A673 (cell line): ENCODE data around the gene TTLL10. TPM values are rescaled to one million over a fixed set of nuclear protein-coding genes. Genes with fewer than 3 reads are reported as not detected.

Experiments used
- Bru-seq: library from RNA; stranded (reverse); fragments of 400-500 nt; gene quantifications from one replicate; lab custom pipeline; 2021; lab: Mats Ljungman, UMichigan
- BruChase-seq, 2 experiments: library from RNA; stranded (reverse); fragments of 400-500 nt; gene quantifications; one replicate each; lab custom pipeline; 2021; lab: Mats Ljungman, UMichigan
- BruUV-seq: library from RNA; stranded (reverse); fragments of 400-500 nt; replicated peaks from 2 replicates; lab custom pipeline; 2021; lab: Mats Ljungman, UMichigan
- CTCF ChIA-PET: fragments of 300-600 bp; sonication (Branson Sonifier 250); formaldehyde crosslinking; loops from one replicate; lab custom pipeline; 2022; ENCODE audit warnings: antibody characterized with exemption; lab: Charles Lee
- POLR2A ChIA-PET: fragments of 300-600 bp; sonication (Branson Sonifier 250); formaldehyde crosslinking; loops from one replicate; lab custom pipeline; 2022; ENCODE audit warnings: antibody characterized with exemption; ENCODE audit not compliant: low non-redundant PET; lab: Charles Lee
- DNase-seq: peaks from one replicate; pipeline ENCODE4 v3.0.0-alpha.2; 2015; ENCODE audit warnings: low spot score
- H3K27ac ChIP-seq: fragments of 200-600 bp; sonication (generic); 2 replicates; pipeline ENCODE4 v1.5.1; 2016; ENCODE audit warnings: mixed run types, low read depth, mild to moderate bottlenecking, mixed read lengths, antibody characterized with exemption, low read length; ENCODE audit not compliant: poor library complexity, severe bottlenecking
- H3K27me3 ChIP-seq: fragments of 200-600 bp; sonication (generic); replicated peaks from 2 replicates; pipeline ENCODE4 v1.6.1; 2017; ENCODE audit warnings: mixed run types, low read depth, mild to moderate bottlenecking, mixed read lengths, antibody characterized with exemption, low read length; ENCODE audit not compliant: insufficient read depth, poor library complexity
- H3K36me3 ChIP-seq: fragments of 200-600 bp; sonication (generic); 2 replicates; pipeline ENCODE4 v1.6.1; 2016; ENCODE audit warnings: mixed run types, mild to moderate bottlenecking, mixed read lengths, antibody characterized with exemption, low read length; ENCODE audit not compliant: insufficient read depth, poor library complexity, severe bottlenecking
- H3K4me1 ChIP-seq: fragments of 200-600 bp; sonication (generic); 2 replicates; pipeline ENCODE4 v1.6.1; 2017; ENCODE audit warnings: mixed run types, mild to moderate bottlenecking, mixed read lengths, antibody characterized with exemption, low read length; ENCODE audit not compliant: insufficient read depth, poor library complexity, severe bottlenecking
- H3K4me3 ChIP-seq: fragments of 200-600 bp; sonication (generic); 2 replicates; pipeline ENCODE4 v1.5.1; 2016; ENCODE audit warnings: low read depth, mixed run types, mild to moderate bottlenecking, mixed read lengths, low read length; ENCODE audit not compliant: poor library complexity, severe bottlenecking
- H3K9me3 ChIP-seq: fragments of 200-600 bp; sonication (generic); 2 replicates; pipeline ENCODE4 v1.6.1; 2016; ENCODE audit warnings: mixed run types, low read depth, mild to moderate bottlenecking, mixed read lengths, antibody characterized with exemption, low read length; ENCODE audit not compliant: poor library complexity, severe bottlenecking
- EZH2 ChIP-seq: fragments of 200-600 bp; sonication (generic); IDR thresholded peaks from 2 replicates; pipeline ENCODE4 v1.6.1; 2017; ENCODE audit warnings: borderline replicate concordance, low read depth, mild to moderate bottlenecking, mixed read lengths, antibody characterized with exemption, low read length; ENCODE audit not compliant: poor library complexity, severe bottlenecking
- intact Hi-C: fragments of 100-400 bp; cut with micrococcal nuclease; formaldehyde crosslinking; loops from one replicate; pipeline ENCODE4 v1.10.0; 2022; ENCODE audit not compliant: unreplicated experiment
- long read RNA-seq: library from polyadenylated mRNA; stranded (forward); transcript quantifications from one replicate; pipeline ENCODE4 v2.0.0, GENCODE V29; 2022
- total RNA-seq: library from RNA; stranded (reverse); gene quantifications from 2 replicates; pipeline ENCODE4 v1.2.3, GENCODE V29; 2021
- TF ChIP-seq, protein P1 (sequence below): fragments of 300-800, 200-600 bp; sonication (generic); conservative IDR thresholded peaks from 2 replicates; pipeline ENCODE4 v1.5.1; 2017; ENCODE audit warnings: low read depth, mild to moderate bottlenecking, antibody characterized with exemption, low read length, moderate library complexity, mixed read lengths

The TTLL10 gene, protein sequence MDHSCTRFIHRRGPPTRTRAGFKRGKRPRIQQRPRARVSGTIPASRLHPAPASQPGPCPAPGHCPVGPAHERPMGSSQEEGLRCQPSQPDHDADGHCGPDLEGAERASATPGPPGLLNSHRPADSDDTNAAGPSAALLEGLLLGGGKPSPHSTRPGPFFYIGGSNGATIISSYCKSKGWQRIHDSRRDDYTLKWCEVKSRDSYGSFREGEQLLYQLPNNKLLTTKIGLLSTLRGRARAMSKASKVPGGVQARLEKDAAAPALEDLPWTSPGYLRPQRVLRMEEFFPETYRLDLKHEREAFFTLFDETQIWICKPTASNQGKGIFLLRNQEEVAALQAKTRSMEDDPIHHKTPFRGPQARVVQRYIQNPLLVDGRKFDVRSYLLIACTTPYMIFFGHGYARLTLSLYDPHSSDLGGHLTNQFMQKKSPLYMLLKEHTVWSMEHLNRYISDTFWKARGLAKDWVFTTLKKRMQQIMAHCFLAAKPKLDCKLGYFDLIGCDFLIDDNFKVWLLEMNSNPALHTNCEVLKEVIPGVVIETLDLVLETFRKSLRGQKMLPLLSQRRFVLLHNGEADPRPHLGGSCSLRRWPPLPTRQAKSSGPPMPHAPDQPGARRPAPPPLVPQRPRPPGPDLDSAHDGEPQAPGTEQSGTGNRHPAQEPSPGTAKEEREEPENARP
- total RNA-seq, result not detected in 2 replicates
- Bru-seq, nascent RNA, result percentile 4 among the genes with signal in this experiment
- BruChase-seq, experiment 1, labeled RNA remaining after a 2-hour chase, result not detected
- percentile 4 among the genes with signal in this experiment for BruChase-seq, experiment 2, labeled RNA remaining after a 6-hour chase
- long read RNA-seq, result 0 reads

DNA sequence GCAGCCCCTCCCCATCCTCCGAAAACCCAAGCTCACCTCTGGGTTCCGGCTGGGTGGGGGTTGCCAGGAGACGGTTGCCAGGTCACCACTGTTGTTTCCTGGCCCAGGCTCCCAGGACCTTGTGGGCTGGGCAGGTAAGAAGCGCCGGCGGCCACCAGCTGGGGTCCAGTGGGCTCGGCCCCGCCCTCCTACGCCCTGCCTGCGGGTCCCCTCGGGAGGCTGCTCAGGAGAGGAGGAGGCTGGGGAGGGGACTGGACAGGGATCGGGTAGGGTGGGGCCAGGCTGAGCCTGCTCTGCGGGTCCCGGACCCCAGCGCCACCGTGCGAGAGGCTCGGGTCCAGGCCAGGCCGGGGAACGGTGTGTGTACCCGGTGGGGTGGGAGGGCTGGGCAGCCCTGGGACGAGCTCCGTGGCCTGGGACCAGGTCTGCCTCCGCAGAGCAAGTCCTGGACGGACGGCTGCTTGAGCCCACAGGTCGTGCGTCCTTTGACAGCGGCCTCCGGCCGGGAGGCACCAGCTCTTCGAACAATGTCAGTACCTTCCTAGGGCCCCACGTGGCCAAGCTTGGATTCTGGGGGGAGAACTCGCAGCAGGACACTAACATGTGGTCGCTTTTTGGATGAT, at the start of gene TTLL10:
TTLL10 (plus strand) TSS at position 88 of the 623 bp plus-strand sequence. CDS start 5,336 bp downstream, outside the sequence.
- H3K36me3 ChIP-seq, result no peaks in the 10 kb centered on the region
- POLR2A ChIA-PET, result no interaction called here
- DNase-seq, result no peak
- H3K27me3 ChIP-seq, result no peaks in the 10 kb centered on the region
- BruUV-seq, result no TSS peak
- TF ChIP-seq, protein P1, sequence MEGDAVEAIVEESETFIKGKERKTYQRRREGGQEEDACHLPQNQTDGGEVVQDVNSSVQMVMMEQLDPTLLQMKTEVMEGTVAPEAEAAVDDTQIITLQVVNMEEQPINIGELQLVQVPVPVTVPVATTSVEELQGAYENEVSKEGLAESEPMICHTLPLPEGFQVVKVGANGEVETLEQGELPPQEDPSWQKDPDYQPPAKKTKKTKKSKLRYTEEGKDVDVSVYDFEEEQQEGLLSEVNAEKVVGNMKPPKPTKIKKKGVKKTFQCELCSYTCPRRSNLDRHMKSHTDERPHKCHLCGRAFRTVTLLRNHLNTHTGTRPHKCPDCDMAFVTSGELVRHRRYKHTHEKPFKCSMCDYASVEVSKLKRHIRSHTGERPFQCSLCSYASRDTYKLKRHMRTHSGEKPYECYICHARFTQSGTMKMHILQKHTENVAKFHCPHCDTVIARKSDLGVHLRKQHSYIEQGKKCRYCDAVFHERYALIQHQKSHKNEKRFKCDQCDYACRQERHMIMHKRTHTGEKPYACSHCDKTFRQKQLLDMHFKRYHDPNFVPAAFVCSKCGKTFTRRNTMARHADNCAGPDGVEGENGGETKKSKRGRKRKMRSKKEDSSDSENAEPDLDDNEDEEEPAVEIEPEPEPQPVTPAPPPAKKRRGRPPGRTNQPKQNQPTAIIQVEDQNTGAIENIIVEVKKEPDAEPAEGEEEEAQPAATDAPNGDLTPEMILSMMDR, result no peak
- TF ChIP-seq EZH2, result no peak
- no peaks in the 10 kb centered on the region for H3K9me3 ChIP-seq
- intact Hi-C loops, result loop anchor here (5.0 kb wide), 1 partner anchor 43 kb away; no protein-coding TSS in a partner anchor
- H3K27ac ChIP-seq, result no peak within 1 kb of the TSS
- CTCF ChIA-PET, result no interaction called here
- no peak within 1 kb of the TSS for H3K4me3 ChIP-seq
- H3K4me1 ChIP-seq, result peaks cover 30% of the 10 kb centered on the region

DNA sequence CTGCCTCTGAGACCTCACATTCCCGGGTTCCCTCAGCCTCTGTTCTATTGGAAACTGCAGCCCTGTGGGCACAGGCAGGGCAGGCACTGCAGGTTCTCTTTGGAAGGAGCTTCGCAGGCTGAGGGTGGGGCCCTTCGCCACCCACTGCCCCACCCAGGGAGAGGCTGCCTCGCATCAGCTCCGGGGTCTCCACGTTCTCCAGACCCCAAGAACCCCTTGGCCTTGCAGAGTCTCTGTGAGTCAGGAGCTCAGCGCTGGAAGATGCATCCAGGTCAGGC, 49.2 kb upstream of the TTLL10 start:
- CTCF ChIA-PET, result interaction anchor here (0.6 kb wide), 1 partner anchor 234 kb away, joined by 3 read pairs; no protein-coding TSS in a partner anchor
- no peak overlapping the region for H3K27ac ChIP-seq
- no peak for DNase-seq
- no peak for TF ChIP-seq EZH2
- TF ChIP-seq, protein P1, result no peak
- no peaks in the 10 kb centered on the region for H3K36me3 ChIP-seq
- no peak overlapping the region for H3K4me3 ChIP-seq
- intact Hi-C loops, result loop anchor here (5.0 kb wide), 2 partner anchors 108 to 183 kb away; partner anchors contain the start of genes ACAP3, B3GALT6, PUSL1 and SDF4
- peaks cover 13% of the 10 kb centered on the region for H3K4me1 ChIP-seq
- no peaks in the 10 kb centered on the region for H3K27me3 ChIP-seq
- H3K9me3 ChIP-seq, result no peaks in the 10 kb centered on the region
- no TSS peak for BruUV-seq
- POLR2A ChIA-PET, result interaction anchor here (0.6 kb wide), 1 partner anchor 254 kb away, joined by 5 read pairs; no protein-coding TSS in a partner anchor
